KOPT-K1 (cell line): ENCODE results near the gene PEA15.

Experiments
- H3K27ac ChIP-seq: fragments of 200-600 bp; sonication (generic); 2 replicates; pipeline ENCODE4 v1.5.1; 2016; ENCODE audit warnings: antibody characterized with exemption, mild to moderate bottlenecking, low read depth, low read length; ENCODE audit not compliant: poor library complexity, severe bottlenecking
- H3K36me3 ChIP-seq: fragments of 200-600 bp; sonication (generic); 2 replicates; pipeline ENCODE4 v1.5.1; 2017; ENCODE audit warnings: antibody characterized with exemption, mild to moderate bottlenecking, low read length, moderate library complexity; ENCODE audit not compliant: insufficient read depth
- H3K9me3 ChIP-seq: fragments of 200-600 bp; sonication (generic); 2 replicates; pipeline ENCODE4 v1.5.1; 2017; ENCODE audit warnings: antibody characterized with exemption, low read length, mild to moderate bottlenecking; ENCODE audit not compliant: insufficient read depth, poor library complexity, severe bottlenecking

The PEA15 gene

DNA sequence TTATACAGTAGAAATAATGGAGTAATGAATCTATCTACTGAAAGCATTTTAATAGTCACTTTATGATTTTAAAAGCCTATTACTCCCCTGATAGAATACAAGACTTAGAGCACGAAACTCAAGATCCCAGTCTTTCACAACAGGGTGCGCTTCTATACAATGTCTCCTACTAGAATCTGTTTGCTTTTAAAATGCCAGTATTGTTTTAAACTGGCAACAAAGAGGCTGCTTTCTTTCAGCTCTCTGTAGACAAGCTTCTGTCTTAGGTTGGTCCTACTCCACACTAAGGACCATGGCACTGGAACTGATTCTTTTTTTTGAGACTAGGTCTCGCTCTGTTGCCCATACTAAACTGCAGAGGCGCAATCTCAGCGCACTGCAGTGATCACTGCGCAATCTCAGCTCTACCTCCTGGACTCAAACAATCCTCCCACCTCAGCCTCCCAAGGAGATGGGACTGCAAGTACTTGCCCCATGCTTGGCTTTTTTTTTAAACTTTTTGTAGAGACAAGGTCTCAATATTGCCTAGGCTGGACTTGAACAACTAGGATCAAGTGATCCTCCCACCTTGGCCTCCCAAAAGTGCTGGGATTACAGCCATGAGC lies 52.3 kb downstream of the PEA15 start:
- no peak overlapping the region for H3K27ac ChIP-seq
- H3K9me3 ChIP-seq, result no peaks in the 10 kb centered on the region
- H3K36me3 ChIP-seq, result peaks cover 55% of the 10 kb centered on the region

DNA sequence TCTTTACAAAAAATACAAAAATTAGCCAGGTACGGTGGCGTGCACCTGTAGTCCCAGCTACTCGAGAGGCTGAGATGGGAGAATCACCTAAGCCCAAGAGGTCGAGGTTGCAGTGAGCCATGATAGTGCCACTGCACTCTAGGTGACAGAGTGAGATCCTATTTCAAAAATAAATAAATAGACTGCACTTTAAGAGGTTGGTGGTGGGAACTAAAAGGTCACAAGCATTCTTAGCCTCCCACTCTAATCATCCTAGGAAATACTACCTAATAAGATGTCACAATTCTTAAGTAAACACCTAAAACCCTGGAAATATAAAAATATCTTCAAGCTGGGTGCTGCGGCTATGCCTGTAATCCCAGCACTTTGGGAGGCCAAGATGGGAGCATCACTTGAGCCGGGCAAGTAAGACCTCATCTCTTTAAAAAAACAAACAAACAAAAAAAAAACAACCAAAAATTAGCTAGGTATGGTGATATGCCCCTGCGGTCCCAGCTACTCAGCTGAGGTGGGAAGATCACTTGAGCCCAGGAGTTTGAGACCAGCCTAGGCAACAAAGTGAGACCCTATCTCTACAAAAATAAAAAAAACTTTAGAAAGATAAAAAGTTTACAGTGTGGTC lies 53.1 kb downstream of the PEA15 start:
- peaks cover 50% of the 10 kb centered on the region for H3K36me3 ChIP-seq
- H3K9me3 ChIP-seq, result no peaks in the 10 kb centered on the region
- no peak overlapping the region for H3K27ac ChIP-seq

DNA sequence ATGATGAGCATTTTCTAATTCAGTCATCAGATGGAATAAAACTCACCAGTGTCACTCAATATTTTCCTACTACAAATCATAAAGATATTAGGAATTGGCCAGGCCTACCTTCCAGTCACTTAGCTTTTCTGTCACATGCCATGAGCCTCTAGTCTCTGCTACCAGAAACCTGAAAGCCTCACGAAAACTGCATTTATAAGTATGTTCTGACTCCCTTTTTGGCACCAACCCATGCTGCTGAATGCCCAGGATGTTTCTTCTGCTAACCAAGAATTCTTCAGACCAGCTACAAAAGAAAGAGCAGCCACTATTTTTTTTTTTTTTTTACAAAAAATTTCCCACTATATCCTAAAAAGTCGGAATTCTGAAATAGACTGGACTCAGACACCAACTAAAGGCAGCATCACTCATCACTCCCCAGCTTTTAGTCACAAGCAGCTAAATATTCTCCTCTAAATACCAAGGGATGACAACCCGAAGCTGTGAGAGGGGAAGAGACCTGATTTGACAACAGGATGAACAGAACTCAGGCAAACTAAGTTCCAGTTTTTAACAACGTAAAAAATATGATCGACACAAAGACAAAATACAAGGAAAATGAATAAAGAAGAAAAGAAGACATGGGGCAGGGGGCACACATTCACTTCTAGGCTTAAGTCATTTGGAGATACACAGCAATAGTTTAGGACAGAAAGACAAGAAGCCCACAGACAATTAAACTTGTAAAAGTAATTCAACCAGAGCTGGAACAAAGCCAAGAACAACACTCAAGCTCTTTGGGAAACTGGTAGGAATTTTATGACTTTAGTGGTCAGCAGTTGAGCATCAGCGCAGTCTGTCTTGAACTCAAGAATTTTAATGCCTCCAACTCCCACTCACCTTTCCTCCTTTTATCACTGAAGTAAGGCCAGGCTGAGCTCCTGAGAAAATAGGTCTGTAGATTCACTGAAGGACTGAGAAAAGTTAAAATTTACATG lies 55.5 kb downstream of the PEA15 start:
- Histone ChIP-seq H3K36me3 (peaks cover 30% of the 10 kb centered on the region), H3K9me3 (no peaks in the 10 kb centered on the region), H3K27ac (peak overlapping the region; percentile 80)

DNA sequence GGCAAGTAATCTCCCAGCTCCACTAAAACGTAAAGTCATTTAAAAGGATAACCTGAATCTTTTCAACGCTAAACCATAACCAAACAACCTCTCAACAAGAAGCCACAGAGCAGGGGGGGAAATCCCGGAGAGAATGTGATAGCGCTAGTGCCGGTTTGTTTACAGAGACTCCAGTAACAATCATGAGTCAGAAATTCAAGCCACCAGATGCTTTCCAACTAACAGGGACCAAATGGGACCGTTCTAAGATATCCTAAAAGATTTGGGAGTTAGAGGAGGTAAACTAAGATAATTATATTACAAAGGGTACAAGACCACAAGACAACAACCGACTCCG lies 56.3 kb downstream of the PEA15 start:
- Histone ChIP-seq H3K36me3 (peaks cover 24% of the 10 kb centered on the region), H3K9me3 (no peaks in the 10 kb centered on the region), H3K27ac (peak overlapping the region; percentile 80)

DNA sequence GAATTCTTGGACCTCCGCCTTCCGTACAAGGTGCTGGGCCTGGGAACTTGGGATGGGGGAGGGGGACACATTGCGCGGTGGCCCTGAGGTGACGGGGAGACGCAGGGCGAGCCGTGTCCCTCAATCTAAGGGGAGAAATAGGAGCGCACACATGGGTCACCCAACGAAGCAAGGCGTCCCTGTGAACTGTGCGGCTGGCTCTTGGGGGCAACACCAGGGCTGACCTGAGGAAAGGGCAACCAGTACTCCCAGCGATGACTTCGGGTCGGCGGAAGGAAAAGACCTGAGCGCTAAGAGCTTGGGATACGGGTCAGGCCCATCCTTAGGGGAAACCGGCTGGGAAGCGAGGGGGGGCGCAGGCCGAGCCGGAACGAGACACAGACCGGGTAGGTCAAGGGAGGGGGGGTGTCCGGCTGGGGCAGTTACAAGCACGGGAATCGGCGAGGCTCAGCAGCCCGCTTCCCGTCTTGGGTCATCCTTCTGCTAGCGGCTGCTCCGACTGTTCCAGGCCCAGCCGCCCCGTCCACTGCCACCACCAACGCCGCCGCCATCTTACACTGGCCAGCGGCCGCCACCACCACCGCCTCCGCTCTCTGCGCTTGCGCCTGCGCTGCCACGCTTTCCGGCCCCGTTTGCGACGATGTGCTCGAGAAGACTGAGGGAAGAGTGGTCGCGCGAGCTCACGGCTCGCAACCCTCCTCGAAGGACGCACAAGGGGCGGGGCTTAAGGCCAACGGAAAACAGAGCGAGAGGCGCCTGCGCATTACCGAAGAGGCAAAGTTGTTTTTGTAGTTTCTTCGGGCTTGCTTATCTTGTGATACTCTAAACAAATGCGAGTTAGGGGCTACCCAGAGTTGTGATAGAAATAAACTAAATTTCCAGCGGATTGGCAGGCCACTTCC lies 57.0 kb downstream of the PEA15 start, which contains the start of gene DCAF8:
Gene DCAF8 (minus strand): TSS at position 657 of the 902 bp plus-strand sequence. CDS start 18,541 bp downstream, outside the sequence.
- peak within 1 kb of the TSS; percentile 80 for H3K27ac ChIP-seq
- peaks cover 21% of the 10 kb centered on the region for H3K36me3 ChIP-seq
- H3K9me3 ChIP-seq, result no peaks in the 10 kb centered on the region

DNA sequence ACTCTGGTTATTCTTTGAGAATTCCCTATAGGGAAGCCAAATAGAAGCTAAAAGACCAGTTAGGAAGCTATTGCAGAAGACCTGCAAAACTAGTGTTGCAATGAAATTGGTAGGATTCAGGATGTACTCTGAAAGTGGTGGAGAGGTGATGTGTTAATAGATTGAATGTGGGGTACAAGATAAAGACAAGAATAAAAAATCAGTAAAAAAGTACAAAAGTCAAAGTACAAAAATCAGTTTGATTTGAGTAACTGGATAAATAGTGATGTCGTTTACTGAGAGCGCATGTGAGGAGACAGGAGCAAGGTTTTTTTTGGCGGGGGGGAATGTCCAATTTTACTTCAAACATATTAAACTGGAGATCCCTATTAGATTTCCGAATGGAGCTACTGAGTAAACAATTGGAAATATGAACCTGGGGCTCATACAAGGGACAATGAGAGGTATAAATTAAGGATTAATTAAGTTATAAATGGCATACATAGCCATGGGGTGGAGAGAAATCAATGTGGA lies 59.7 kb downstream of the PEA15 start:
- Histone ChIP-seq H3K9me3 (no peaks in the 10 kb centered on the region), H3K36me3 (no peaks in the 10 kb centered on the region; the same call in 1 of the 2 replicates), H3K27ac (no peak overlapping the region)
